GM12878 (cell line): Measurements from ENCODE around the gene CYBB. TPM values are rescaled to one million over a fixed set of nuclear protein-coding genes. Genes with fewer than 3 reads are reported as not detected.

Source experiments
- DPF2 ChIP-seq: fragments of 450-650 bp; IDR thresholded peaks from 2 replicates; pipeline ENCODE4 v1.6.1; 2017; ENCODE audit warnings: mild to moderate bottlenecking
- EED ChIP-seq: sonication (generic); IDR thresholded peaks from 2 replicates; pipeline ENCODE4 v1.6.1; 2016; ENCODE audit warnings: antibody characterized with exemption, low read depth
- IKZF1 ChIP-seq: fragments of 450-650 bp; conservative IDR thresholded peaks from 2 replicates; pipeline ENCODE4 v1.6.1; 2017; ENCODE audit warnings: antibody characterized with exemption, mild to moderate bottlenecking
- IKZF2 ChIP-seq, 2 experiments: fragments of 450-650 bp; IDR thresholded peaks; 2 replicates each; pipeline ENCODE4 v1.6.1; 2017; ENCODE audit warnings: mild to moderate bottlenecking in 2 of 2, moderate library complexity in 2 of 2
- JUNB ChIP-seq: IDR thresholded peaks from 2 replicates; pipeline ENCODE4 v1.6.1; 2016; ENCODE audit warnings: antibody characterized with exemption, mild to moderate bottlenecking
- JUND ChIP-seq: IDR thresholded peaks from 2 replicates; pipeline ENCODE4 v1.6.1; 2012; ENCODE audit warnings: low read depth, mild to moderate bottlenecking, low read length, improper control_type of control experiment, moderate library complexity
- MEF2B ChIP-seq: fragments of 450-650 bp; IDR thresholded peaks from 2 replicates; pipeline ENCODE4 v1.6.1; 2018; ENCODE audit warnings: mild to moderate bottlenecking, moderate library complexity; ENCODE audit not compliant: partially characterized antibody, poor library complexity, severe bottlenecking
- NFIC ChIP-seq: IDR thresholded peaks from 2 replicates; pipeline ENCODE4 v1.6.1; 2012; ENCODE audit warnings: low read depth, mild to moderate bottlenecking, inconsistent platforms, low read length, moderate library complexity
- PBX3 ChIP-seq: IDR thresholded peaks from 2 replicates; pipeline ENCODE4 v1.6.1; 2011; ENCODE audit warnings: mild to moderate bottlenecking, low read depth, low read length, moderate library complexity; ENCODE audit not compliant: insufficient replicate concordance
- POLR2AphosphoS2 ChIP-seq: IDR thresholded peaks from 2 replicates; pipeline ENCODE4 v1.6.1; 2011; ENCODE audit warnings: low read depth, mild to moderate bottlenecking, low read length, improper control_type of control experiment, moderate library complexity
- POU2F2 ChIP-seq: IDR thresholded peaks from 3 replicates; pipeline ENCODE4 v1.6.1; 2011; ENCODE audit warnings: low read depth, mild to moderate bottlenecking, low read length, borderline replicate concordance
- SRF ChIP-seq, 2 experiments: IDR thresholded peaks; 2 replicates each; pipeline ENCODE4 v1.6.1; 2011; ENCODE audit warnings: low read depth in 2 of 2, low read length in 2 of 2, mild to moderate bottlenecking in 1 of 2, moderate library complexity in 1 of 2
- TCF12 ChIP-seq: IDR thresholded peaks from 2 replicates; pipeline ENCODE4 v1.6.1; 2011; ENCODE audit warnings: low read depth, mild to moderate bottlenecking, low read length
- ZZZ3 ChIP-seq: IDR thresholded peaks from 2 replicates; pipeline ENCODE4 v1.6.1; 2011; ENCODE audit warnings: low read depth; ENCODE audit not compliant: control insufficient read depth, insufficient read length
- polyA plus RNA-seq, 11 experiments: library from polyadenylated mRNA; depleted of rRNA in 4 of 11; unstranded in 6 of 11; stranded (reverse) in 5 of 11; fragments of >200 nt; fragmentation: Nextera tagmentation in 4 of 11; fragmentation: Illumina TruSeq in 1 of 11; extraction: Ambion mirVana in 4 of 11; extraction: Trizol in 1 of 11; gene quantifications; 1 replicate in 1 of 11; 2 replicates in 10 of 11; pipeline versions ENCODE4 v1.2.1 to v1.2.3, GENCODE V29; 2011 to 2016; ENCODE audit warnings: inconsistent platforms in 2 of 11, missing spikeins in 2 of 11, low read depth in 1 of 11
- total RNA-seq, 4 experiments: library from RNA; depleted of rRNA in 3 of 4; stranded (reverse); fragments of >200 nt in 3 of 4; fragmentation: Illumina TruSeq in 1 of 4; extraction: Trizol in 1 of 4; gene quantifications; 2 replicates each; pipeline versions ENCODE4 v1.2.1 to v1.2.3, GENCODE V29; 2013 to 2021

The CYBB gene
- total and polyA plus RNA-seq, 10 of the 15 experiments (the other 5 are each of a cell fraction or from before 2014, with no cell fraction given), result 6.2 to 73.9 (median 24.8) TPM

GRCh38 chrX:37776283-37776986 lies 3.4 kb upstream of the CYBB start (continued):
- TF ChIP-seq PBX3 (no peak), IKZF2 (IDR thresholded peaks at IDR 0.05) (peak; percentile 82 to 84; a peak in 3 of 4 replicates), IKZF1 (peak; percentile 82), JUND (no peak), ZZZ3 (no peak), DPF2 (peak; percentile 84), POLR2AphosphoS2 (no peak), EED (peak; percentile 59; the same call in 1 of the 2 replicates), JUNB (peak; percentile 59), MEF2B (peak; percentile 31), SRF (IDR thresholded peaks at IDR 0.05; ENCODE audit: low read depth in 2 of 2, low read length in 2 of 2) (no peak), NFIC (peak; percentile 19; the same call in 1 of the 2 replicates), POU2F2 (no peak), TCF12 (0 out of 2 replicates have a peak, but pooled peaks have one; percentile 37)
